ENCODE results near the gene PCSK1. TPM values are rescaled to one million over a fixed set of nuclear protein-coding genes. Genes with fewer than 3 reads are reported as not detected.
"Not testable (repeated sequence)": the region's sequence is repeated elsewhere in the genome, so short reads cannot be mapped to it uniquely, and the experiment has no call there.

Gene PCSK1
- polyA plus RNA-seq, 10 donors: 0.03 to 0.10 (median 0.05) TPM; not detected in 4

DNA sequence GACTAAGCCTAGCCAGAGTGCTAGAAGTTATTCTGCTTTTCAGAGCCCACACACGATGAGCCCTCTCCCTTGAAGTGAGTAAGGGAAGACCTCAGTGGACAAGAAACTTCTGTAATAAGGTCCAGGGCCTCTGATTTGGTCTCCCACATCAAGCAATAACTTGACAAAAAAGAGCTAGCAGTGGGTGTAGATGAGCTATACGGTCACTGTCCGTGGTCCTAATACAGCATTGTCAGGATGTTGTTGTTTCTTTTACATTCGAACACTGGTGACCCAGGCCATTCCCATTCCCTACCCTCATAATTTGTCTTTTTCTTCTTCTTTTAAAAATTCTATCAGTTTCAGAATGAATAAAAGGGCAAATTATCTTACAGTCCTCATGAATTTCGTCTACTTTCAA is 5.2 kb downstream of the PCSK1 start:
- peak in 1 of 3 donors; percentile 14 for DNase-seq

DNA sequence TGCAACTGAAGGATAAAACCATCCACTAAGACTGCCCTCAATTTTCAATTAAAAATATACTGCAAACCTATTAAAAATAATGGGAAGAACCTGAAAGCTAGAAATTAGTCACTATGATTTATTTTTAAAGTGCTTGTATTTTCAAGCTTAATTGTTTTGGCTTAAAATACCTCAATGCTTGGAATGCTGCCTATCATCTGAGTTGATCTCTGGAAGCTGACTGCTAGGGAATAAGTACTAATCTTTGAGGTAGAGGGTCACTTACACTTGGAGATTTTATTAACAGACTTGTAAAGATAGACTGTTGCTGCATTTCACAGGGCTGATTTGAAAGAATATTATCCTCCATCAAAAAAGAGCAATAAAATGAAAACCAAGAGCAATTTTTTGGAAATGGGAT is 6.2 kb downstream of the PCSK1 start:
- no peak for DNase-seq

DNA sequence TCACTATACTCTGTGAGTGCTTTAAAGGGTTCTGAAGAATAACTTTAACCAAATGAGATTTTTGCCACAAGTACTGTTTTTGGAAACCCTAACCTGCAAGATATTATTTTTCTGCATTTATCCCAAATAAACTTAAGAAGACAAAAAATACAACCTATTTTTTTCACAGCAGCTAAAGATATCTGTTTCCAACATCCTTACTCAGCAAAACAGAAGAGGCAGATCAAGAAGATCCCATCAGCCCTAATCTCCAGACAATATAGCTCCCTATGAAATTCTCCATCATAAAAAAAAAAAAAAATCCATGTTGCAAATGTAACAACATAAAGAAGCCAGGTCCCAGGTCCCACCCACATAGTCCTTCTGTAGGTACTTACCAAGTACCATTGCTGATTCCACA is 7.6 kb downstream of the PCSK1 start:
- no peak for DNase-seq

- DNase-seq: no peak
Observed at GRCh38 chr5:96415897-96416296, 17.2 kb downstream of the PCSK1 start.

GRCh38 chr5:96412868-96413449 is 20.1 kb downstream of the PCSK1 start:
- no peak for DNase-seq

GRCh38 chr5:96410013-96410412 is 23.0 kb downstream of the PCSK1 start:
- no peak for DNase-seq

GRCh38 chr5:96408841-96409538 is 24.1 kb downstream of the PCSK1 start:
- no peak for DNase-seq

DNA sequence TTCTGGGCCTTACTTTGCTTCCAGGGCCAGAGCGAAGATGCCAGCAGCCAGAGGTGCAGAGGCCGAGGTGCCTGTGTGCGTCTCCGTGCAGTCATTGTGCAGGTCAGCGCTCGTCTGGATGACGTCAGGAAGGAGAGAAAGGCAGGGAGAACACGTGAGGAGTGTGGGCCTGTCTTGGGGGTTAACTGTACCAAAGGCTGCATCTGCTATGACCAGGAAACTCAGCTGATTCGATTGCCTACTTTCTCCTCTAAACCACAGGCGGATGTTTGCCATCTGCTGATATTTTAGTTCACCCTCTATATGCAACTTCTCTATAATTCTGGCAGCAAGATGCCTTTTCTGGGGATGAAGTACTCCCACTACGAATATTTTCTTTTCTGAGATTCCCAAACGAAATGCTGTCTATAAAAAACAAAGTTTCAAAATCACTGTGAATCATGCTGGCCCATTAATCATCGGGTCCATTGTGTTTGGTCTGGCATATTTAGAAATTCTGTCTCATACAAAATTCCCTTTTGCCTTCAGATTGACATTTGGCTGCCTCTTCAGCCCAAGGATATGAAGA is 24.8 kb downstream of the PCSK1 start:
- peak in 1 of 3 donors; percentile 9 for DNase-seq

DNA sequence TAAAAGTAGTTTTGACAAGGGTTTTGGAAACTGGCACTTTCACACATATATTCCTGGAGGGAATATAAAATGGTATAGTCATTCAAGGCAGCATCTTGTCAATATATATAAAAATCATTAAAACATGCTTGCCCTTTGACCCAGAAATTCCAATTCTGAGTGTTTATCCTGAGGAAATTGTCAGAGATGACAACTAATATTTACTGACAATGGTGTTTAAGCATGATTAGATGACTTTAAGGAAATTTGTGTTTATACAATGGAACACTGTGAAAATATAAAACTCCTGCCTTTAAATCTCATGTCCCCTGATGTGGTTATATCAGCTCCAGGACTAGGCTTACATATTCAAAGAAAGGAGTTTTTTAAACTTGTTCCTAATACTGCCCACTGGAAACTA is 25.6 kb downstream of the PCSK1 start:
- no peak for DNase-seq

DNA sequence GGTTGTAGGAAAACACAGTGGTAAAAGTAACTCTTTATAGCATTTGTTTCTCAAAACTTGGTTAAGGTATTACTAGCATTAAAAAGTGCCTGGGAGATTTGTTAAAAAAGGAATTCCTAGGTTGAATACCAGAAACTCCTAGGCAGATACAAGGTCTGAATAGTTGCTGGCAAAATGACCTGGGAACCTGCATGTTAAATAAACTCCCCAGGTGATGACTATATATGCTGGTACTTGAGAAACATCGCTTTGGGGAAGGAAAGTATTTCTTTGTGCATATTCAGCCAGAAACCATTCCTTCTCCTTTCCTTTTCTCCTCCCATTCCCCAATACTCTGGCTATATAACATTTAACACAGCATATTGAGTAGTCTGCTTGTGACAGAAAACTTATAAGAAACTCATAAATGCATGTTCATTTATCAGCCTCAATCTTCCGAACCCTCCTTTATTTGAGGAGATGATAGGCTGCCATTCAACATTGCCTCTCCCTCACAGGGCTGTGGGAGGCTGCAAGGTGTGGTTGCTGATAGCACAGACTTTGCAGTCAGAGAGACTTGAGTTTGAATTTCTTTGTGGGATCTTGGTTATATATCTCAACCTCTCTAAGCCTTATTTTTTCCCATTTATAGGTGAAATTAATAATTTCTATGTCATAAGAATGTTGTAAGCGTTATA is 28.7 kb downstream of the PCSK1 start:
- DNase-seq: no peak

GRCh38 chr5:96402500-96402899 is 30.5 kb downstream of the PCSK1 start:
- no peak for DNase-seq

DNA sequence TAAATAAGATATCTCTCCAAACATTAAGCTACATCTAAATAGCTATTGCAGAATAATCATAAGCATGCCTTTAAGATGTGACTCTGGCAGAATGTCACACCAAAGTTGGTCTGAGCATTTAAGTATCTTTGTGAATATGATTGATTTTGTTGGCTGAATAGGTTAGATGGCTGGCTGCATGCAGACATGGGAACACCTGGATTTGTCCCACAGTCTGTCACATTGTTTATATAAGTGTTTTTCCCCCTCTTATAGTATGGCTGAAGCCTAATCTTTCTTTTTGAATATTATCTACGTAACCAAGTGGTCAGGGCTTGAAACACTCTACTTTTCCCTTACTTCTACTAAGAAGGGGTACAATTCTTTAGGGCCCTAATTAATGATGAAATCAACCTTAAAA is 36.2 kb downstream of the PCSK1 start:
- no peak for DNase-seq

- not testable (repeated sequence) for DNase-seq
Observed at GRCh38 chr5:96395295-96395694, 37.8 kb downstream of the PCSK1 start.

- DNase-seq: no peak
Observed at GRCh38 chr5:96391921-96392320, 41.1 kb downstream of the PCSK1 start.

DNA sequence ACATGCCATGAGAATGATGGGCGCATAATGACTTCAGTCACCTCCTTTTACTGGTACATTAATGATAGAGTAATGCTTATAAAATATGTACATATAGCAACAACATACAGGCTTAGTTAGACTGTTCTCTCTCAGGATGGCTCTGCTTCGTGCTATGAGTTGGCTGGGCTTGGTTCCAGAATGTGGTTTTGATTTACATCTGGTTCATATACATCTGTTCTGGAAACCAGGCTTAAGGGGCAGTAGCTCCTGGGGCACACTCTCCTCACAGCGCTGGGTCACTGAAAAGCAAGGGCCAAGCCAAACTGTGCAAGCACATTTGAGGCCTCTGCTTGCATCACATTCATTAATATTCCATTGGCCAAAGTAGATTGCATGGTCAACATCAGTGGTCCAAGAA is 44.9 kb downstream of the PCSK1 start:
- peak in 1 of 3 donors; percentile 23 for DNase-seq

GRCh38 chr5:96387616-96388015 is 45.4 kb downstream of the PCSK1 start:
- DNase-seq: no peak

DNA sequence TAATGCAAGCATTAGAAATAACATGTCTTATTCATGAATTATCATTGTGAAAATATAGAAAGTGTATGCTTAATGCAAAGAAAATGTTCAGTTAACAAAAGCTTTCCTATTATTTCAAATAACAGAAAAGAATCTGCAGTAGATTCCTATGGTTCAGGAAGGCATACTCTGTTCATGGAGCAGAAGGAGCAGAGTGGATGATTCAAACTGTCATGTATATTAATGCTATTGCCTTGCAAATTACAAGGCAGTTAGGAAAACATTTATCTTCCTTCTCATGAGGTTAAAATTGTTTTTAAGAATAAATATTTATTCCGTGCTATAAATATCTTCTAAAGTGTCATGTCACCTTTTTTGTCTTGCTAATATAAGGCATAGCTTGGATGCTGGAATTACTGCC is 47.5 kb downstream of the PCSK1 start:
- DNase-seq: no peak

DNA sequence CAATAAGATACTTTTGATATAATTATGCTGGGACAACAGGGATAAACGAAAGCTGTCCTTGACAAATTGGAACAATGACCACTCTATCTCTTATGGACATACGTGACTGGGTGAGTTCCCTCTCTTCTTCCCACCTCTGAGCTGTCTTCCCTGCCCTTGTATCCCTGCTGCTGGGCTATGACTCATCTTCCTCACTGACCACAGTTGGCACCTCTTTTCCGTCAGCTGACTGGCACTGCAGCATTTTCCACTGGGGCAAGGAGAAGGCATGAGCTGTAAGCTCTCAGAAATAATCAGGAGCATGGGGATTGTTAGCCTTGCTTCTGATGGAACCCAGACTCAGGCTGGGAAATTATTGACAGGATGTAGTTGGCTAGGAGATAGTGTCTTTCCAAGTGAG is 48.7 kb downstream of the PCSK1 start:
- no peak for DNase-seq

- no peak for DNase-seq
Observed at GRCh38 chr5:96381526-96381925, 51.5 kb downstream of the PCSK1 start.

DNA sequence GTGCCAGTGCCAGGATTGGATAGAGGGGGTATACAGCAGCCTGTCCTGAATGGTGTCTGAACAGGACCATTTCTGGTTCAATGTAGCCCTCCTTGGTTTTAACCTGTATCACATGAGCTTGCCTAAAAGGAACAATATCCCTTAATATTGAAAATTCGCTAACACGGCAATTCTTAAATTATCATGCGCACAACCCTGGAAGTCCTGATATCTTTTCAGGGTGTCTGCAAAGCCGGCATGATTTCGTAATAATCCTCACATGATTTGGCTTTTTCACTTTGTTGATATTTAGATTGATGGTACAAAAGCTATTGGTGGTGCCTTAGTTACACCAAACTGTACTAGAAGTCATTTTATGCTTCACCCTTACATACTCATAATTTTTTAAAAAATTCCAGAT is 53.2 kb downstream of the PCSK1 start:
- DNase-seq: no peak

DNA sequence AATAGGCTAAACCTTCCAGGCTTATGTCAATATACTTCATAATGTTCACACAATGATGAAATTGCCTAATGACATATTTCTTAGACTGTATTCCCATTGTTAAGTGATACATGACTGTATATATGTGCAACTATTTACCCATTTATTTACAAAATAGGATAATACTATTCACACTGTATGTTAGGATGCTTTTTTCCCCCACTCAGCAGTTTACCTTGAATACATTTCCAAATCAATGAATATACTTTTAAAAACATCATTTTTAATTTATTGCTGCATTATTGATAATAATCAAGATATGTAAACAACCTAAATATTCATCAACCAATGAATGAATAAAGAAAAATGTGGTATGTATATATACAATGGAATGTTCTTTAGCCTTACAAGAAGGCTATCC is 55.5 kb downstream of the PCSK1 start:
- DNase-seq: no peak

- DNase-seq: no peak
Observed at GRCh38 chr5:96377167-96377566, 55.9 kb downstream of the PCSK1 start.

DNA sequence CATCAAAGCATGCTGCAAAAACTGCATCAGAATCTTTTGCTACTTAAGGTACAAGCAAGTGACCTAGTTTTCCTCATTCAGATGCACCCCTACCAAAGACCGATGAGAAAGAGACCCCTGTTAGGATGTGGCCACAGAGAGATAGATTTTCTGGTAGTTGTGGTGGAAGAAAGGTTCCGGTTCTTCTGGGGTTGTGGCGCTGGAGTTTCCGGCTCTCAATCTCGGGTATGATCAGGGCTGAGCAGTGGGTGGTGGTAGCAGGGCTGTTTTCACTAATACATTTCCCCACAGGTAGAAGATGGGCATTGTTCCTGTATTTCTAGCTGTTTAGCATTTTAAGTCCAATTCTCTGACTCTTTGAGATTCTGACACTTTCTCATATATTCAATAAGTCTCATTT is 58.4 kb downstream of the PCSK1 start:
- DNase-seq: no peak

Data from muscle of back (tissue), 11 donors.